MCF 10A (cell line): ENCODE measurements around the gene CPT1B. TPM values are rescaled to one million over a fixed set of nuclear protein-coding genes. Genes with fewer than 3 reads are reported as not detected.

Experiments used
- BruUV-seq: library from RNA; stranded (reverse); fragments of 400-500 nt; replicated peaks from 2 replicates; lab custom pipeline; 2021; lab: Mats Ljungman, UMichigan
- CTCF ChIA-PET: fragments of 300-600 bp; sonication (Branson Sonifier 250); formaldehyde crosslinking; extraction: SDS; loops from one replicate; lab custom pipeline; 2021; ENCODE audit warnings: antibody characterized with exemption, inconsistent platforms; lab: Yijun Ruan, JAX
- POLR2A ChIA-PET: fragments of 300-600, 350-650 bp; sonication (Branson Sonifier 250); formaldehyde crosslinking; extraction: SDS; loops from one replicate; lab custom pipeline; 2020; ENCODE audit warnings: antibody characterized with exemption, inconsistent platforms; lab: Yijun Ruan, JAX
- DNase-seq: peaks from one replicate; pipeline ENCODE4 v3.0.0-alpha.2; 2018; ENCODE audit not compliant: unreplicated experiment
- H3K27ac Mint-ChIP-seq: one replicate; pipeline ENCODE4 v1.8.0; 2022; ENCODE audit warnings: mild to moderate bottlenecking, low read depth, mixed read lengths; ENCODE audit not compliant: unreplicated experiment
- H3K27me3 Mint-ChIP-seq: one replicate; pipeline ENCODE4 v1.8.0; 2022; ENCODE audit warnings: mixed read lengths; ENCODE audit not compliant: insufficient read depth, unreplicated experiment
- H3K36me3 Mint-ChIP-seq: one replicate; pipeline ENCODE4 v1.8.0; 2022; ENCODE audit warnings: mild to moderate bottlenecking, moderate library complexity, mixed read lengths; ENCODE audit not compliant: insufficient read depth, unreplicated experiment
- H3K4me1 Mint-ChIP-seq: one replicate; pipeline ENCODE4 v1.8.0; 2022; ENCODE audit warnings: mixed read lengths; ENCODE audit not compliant: insufficient read depth, unreplicated experiment
- H3K4me3 Mint-ChIP-seq: one replicate; pipeline ENCODE4 v1.8.0; 2022; ENCODE audit warnings: mild to moderate bottlenecking, moderate library complexity, mixed read lengths; ENCODE audit not compliant: unreplicated experiment
- H3K9me3 Mint-ChIP-seq: one replicate; pipeline ENCODE4 v1.8.0; 2022; ENCODE audit warnings: mixed read lengths; ENCODE audit not compliant: unreplicated experiment
- intact Hi-C: fragments of 100-400 bp; cut with micrococcal nuclease; formaldehyde crosslinking; loops from 2 replicates; pipeline ENCODE4 v1.14.1; 2022
- total RNA-seq: library from RNA; stranded (reverse); gene quantifications from 2 replicates; pipeline ENCODE4 v1.2.3, GENCODE V29; 2022
- TF ChIP-seq, protein P1 (sequence below): fragments of 200-600 bp; IDR thresholded peaks from one replicate; pipeline ENCODE4 v1.8.0; 2022; ENCODE audit warnings: antibody characterized with exemption, mild to moderate bottlenecking; ENCODE audit not compliant: unreplicated experiment

Gene CPT1B
- total RNA-seq, 1 experiment from 2014 or later = 52.2 TPM

DNA sequence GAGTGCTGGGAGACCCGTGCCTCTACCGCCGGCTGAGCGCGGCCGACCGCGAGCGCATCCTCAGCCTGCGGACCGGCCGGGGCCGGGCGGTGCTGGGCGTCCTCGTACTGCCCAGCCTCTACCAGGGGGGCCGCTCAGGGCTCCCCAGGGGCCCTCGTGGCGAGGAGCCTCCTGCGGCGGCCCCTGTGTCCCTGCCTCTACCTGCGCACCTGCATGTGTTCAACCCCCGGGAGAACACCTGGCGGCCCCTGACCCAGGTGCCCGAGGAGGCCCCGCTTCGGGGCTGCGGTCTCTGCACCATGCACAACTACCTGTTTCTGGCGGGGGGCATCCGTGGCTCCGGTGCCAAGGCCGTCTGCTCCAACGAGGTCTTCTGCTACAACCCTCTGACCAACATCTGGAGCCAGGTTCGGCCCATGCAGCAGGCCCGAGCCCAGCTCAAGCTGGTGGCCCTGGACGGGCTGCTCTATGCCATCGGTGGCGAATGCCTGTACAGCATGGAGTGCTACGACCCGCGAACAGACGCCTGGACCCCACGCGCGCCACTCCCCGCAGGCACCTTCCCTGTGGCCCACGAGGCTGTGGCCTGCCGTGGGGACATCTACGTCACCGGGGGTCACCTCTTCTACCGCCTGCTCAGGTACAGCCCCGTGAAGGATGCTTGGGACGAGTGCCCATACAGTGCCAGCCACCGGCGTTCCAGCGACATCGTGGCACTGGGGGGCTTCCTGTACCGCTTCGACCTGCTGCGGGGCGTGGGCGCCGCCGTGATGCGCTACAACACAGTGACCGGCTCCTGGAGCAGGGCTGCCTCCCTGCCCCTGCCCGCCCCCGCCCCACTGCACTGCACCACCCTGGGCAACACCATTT lies 29.1 kb downstream of the CPT1B start:
- DNase-seq = no peak
- no TSS peak for BruUV-seq
- no peak overlapping the region for H3K27ac Mint-ChIP-seq
- H3K4me3 Mint-ChIP-seq = no peak overlapping the region
- ChIA-PET POLR2A (interaction anchor here (0.8 to 1.0 kb wide), 2 partner anchors 11 to 15 kb away, joined by 3 to 5 read pairs; no protein-coding TSS in a partner anchor), CTCF (interaction anchor here (2.0 kb wide), 1 partner anchor 10 kb away, joined by 5 read pairs; no protein-coding TSS in a partner anchor)
- no peaks in the 10 kb centered on the region for H3K27me3 Mint-ChIP-seq
- H3K4me1 Mint-ChIP-seq = peaks cover 7% of the 10 kb centered on the region
- intact Hi-C loops = no loop called here
- H3K9me3 Mint-ChIP-seq = no peaks in the 10 kb centered on the region
- no peaks in the 10 kb centered on the region for H3K36me3 Mint-ChIP-seq
- TF ChIP-seq, protein P1, sequence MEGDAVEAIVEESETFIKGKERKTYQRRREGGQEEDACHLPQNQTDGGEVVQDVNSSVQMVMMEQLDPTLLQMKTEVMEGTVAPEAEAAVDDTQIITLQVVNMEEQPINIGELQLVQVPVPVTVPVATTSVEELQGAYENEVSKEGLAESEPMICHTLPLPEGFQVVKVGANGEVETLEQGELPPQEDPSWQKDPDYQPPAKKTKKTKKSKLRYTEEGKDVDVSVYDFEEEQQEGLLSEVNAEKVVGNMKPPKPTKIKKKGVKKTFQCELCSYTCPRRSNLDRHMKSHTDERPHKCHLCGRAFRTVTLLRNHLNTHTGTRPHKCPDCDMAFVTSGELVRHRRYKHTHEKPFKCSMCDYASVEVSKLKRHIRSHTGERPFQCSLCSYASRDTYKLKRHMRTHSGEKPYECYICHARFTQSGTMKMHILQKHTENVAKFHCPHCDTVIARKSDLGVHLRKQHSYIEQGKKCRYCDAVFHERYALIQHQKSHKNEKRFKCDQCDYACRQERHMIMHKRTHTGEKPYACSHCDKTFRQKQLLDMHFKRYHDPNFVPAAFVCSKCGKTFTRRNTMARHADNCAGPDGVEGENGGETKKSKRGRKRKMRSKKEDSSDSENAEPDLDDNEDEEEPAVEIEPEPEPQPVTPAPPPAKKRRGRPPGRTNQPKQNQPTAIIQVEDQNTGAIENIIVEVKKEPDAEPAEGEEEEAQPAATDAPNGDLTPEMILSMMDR = no peak

DNA sequence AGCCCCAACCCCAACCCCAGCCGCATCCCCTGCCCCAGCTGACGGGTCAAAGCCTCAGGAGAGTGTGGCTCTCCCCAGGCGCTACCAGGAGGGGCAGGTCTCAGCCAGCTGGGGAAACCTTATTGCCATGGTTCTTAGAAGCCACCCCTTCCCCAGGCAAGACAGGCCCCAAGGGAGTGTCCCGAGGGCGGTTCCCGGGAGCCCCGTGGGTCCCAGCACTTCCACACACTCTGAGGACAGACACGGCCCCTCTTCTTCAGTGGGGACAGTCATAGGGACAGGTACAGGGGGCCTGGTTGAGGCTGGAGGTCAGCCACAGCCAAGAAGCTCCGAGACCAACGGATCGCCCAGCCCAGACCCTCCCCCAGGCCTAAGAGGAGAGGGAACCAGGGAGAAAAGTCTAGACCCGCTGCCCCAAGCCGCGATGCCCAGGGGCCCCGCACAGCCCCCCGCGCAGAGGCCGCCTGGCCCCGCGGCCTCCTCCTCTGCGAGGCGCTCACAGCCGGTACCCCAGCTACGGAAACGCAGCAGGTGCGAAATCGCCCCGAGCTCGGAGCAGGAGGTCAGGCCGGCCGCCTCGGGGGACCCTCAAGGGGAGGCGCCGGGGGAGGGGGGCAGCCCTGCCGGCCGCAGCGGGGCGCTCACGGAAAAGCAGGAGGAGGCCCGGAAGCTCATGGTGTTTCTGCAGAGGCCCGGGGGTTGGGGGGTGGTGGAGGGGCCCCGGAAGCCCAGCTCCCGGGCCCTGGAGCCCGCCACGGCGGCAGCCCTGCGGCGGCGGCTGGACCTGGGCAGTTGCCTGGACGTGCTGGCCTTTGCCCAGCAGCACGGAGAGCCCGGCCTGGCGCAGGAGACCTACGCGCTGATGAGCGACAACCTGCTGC lies 29.9 kb downstream of the CPT1B start:
- intact Hi-C loops = no loop called here
- no TSS peak for BruUV-seq
- ChIA-PET CTCF (no interaction called here), POLR2A (interaction anchor here (0.6 to 0.7 kb wide), 2 partner anchors 17 to 32 kb away, joined by 3 read pairs; no protein-coding TSS in a partner anchor)
- DNase-seq = no peak
- Mint-ChIP-seq H3K9me3 (no peaks in the 10 kb centered on the region), H3K27me3 (no peaks in the 10 kb centered on the region), H3K27ac (no peak overlapping the region), H3K4me3 (no peak overlapping the region), H3K36me3 (no peaks in the 10 kb centered on the region), H3K4me1 (peaks cover 7% of the 10 kb centered on the region)
- TF ChIP-seq, protein P1 = no peak

DNA sequence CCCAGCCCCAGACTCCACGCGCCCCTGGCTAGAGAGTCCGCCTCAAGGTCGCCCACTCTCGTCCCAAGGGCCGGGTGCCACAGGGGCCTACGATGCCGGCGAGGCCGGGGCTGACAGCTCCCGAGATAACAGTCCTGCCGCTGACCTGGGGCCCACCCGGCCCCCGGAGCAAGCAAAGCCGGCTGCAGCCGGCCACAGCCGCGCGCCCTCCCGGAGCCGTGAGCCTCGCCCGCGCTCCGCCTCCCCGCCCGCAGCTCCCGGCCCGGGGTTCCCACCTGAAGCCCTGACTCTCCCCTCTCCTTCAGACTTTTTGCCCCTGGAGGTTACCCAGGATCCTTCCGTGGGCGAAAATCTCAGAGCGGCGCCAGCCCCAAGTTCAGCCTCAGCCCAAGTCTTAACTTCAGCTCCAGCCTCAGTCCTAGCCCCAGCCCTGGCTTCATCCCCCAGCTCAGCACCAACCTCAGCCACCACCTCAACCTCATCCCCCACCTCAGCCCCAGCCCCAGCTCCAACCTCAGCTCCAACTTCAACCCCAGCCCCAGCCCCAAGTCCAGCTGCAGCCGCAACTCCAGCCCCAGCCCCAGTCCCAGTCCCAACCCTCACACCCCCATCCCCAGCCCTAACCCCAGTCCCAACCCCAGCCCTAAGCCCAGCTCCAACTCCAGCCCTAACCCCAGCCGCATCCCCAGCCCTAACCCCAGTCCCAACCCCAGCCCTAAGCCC lies 30.8 kb downstream of the CPT1B start:
- intact Hi-C loops = no loop called here
- Mint-ChIP-seq H3K27me3 (no peaks in the 10 kb centered on the region), H3K9me3 (no peaks in the 10 kb centered on the region), H3K36me3 (no peaks in the 10 kb centered on the region), H3K4me3 (no peak overlapping the region), H3K27ac (no peak overlapping the region), H3K4me1 (peaks cover 11% of the 10 kb centered on the region)
- TF ChIP-seq, protein P1 = no peak
- BruUV-seq = no TSS peak
- ChIA-PET POLR2A (interaction anchor here (0.6 to 0.7 kb wide), 2 partner anchors 17 to 31 kb away, joined by 3 read pairs; no protein-coding TSS in a partner anchor), CTCF (interaction anchor here (1.2 kb wide), 1 partner anchor 143 kb away, joined by 3 read pairs; no protein-coding TSS in a partner anchor)
- no peak for DNase-seq
